ENCODE results near the gene BGN.

Gene BGN

DNA sequence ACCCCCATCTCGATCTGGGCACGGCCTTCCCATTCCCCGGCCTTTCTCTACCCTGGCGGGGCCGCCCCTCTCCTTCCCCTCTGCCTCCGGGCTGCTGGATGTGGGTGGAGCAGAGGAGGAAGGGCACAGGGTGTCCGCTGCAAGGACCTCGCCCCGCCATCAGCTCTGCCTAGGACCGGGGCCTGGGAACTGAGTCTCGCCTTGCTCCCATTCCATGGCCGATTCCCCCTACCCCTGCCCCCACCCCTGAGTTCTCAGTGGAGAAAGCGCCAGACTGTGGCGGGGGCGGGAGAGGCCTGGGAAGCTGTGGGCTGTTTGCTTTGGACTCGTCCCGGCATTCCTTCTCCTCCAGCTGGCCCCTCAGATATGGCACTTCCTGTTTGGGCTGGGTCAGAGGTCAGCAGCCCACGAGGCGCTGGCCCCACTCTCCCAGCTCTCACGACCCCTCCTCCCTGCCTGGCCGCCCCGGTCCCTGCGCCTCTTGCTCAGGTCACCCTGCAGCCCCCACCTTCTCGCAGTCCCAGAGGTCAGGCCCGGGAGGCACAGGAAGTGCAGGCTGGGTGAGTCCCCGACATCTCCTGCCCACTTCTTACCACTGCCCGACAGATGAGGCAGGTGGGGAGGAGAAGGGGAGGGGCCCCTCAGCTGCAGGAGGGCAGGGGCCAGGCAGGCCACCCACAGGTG, 6.4 kb upstream of the BGN start:
- Histone ChIP-seq H3K27ac (peak overlapping the region; percentile 65), H3K36me3 (no peaks in the 10 kb centered on the region), H3K4me3 (no peak overlapping the region), H3K9ac (0 out of 2 replicates have a peak overlapping the region, but pooled peaks have one; percentile 19), H3K9me3 (no peaks in the 10 kb centered on the region), H3K27me3 (peaks cover 47% of the 10 kb centered on the region), H3K4me1 (peaks cover 100% of the 10 kb centered on the region), H3K4me2 (peak overlapping the region; percentile 84), H4K20me1 (peaks cover 14% of the 10 kb centered on the region; the same call in 1 of the 2 replicates)
- no peak for TF ChIP-seq Cebpa-rat (IDR thresholded peaks at IDR 0.05)

DNA sequence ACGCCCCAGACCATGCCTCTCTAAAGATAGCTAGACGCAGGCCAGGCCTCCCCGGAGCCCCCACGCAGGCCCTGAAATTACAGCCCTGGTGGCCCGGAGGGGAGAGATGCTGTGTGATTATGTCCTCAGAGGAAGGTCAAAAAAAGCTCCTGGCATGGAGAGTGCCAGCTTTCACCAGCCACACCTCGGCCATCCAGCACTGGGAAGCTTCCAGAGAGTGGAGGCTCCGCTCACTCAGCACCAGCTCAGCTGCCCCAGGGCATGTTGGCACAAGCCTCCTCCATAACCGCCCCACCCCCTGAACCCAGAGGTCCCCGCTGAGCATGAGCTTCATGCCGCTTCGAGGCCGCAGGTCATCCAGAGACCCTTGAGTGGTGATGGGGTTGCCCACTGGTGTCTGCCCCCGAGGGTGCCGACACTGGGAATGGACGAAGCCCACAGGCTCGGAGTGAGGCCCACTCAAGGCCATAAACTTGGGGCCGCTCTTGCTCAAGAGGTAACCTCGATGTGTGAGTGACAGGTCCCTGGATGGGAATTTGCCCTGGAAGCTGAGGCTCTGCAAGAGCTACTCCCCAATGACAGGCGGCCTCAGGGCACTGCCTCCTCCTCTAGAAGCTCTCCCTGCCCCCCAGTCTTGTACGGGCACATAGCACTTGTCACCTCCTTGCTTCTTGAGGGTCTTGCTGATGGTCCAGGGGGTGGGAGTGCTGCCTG, 4.4 kb upstream of the BGN start:
- peak overlapping the region; percentile 90 for H3K27ac ChIP-seq
- H4K20me1 ChIP-seq: peaks cover 11% of the 10 kb centered on the region; the same call in 1 of the 2 replicates
- H3K4me1 ChIP-seq: peaks cover 98% of the 10 kb centered on the region
- no peak for TF ChIP-seq Cebpa-rat (IDR thresholded peaks at IDR 0.05)
- H3K9me3 ChIP-seq: no peaks in the 10 kb centered on the region
- peaks cover 38% of the 10 kb centered on the region for H3K27me3 ChIP-seq
- peak overlapping the region; percentile 73; the same call in 1 of the 2 replicates for H3K9ac ChIP-seq
- no peak overlapping the region for H3K4me3 ChIP-seq
- peak overlapping the region; percentile 84 for H3K4me2 ChIP-seq
- H3K36me3 ChIP-seq: no peaks in the 10 kb centered on the region

DNA sequence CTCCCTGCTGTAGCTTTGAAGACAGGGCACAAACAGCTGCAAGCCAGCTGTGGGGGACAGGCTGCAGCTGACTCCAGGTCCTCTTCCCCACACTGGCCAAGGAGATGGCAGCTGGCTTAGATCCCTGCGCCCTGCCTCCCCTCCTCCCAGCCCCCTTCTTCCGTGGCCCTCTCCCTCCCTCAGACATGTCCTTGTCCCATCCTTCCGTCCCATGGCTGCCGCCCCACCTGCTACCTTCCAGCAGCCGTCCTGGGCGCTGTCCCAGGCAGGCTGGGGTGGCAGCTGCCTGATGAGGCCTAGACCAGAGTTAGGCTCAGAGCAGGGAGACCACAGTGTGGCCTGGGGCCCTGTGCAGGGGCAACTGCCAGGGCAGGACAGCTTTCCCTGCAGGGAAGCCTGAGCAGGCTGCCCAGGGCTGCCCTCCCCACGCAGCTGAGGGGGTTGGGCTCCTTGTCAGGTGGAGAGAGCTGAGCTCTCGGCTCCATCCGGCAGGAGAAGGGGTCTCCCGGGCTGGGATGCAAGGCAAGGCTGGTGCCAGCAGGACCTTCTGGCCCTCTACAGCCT, 3.3 kb upstream of the BGN start:
- Histone ChIP-seq H4K20me1 (peaks cover 11% of the 10 kb centered on the region; the same call in 1 of the 2 replicates), H3K9me3 (no peaks in the 10 kb centered on the region), H3K4me2 (peak overlapping the region; percentile 84), H3K4me1 (peaks cover 98% of the 10 kb centered on the region), H3K27ac (peak overlapping the region; percentile 90), H3K9ac (peak overlapping the region; percentile 73), H3K4me3 (peak overlapping the region; percentile 50; the same call in 1 of the 2 replicates), H3K27me3 (peaks cover 32% of the 10 kb centered on the region), H3K36me3 (no peaks in the 10 kb centered on the region)
- TF ChIP-seq Cebpa-rat (IDR thresholded peaks at IDR 0.05): no peak

DNA sequence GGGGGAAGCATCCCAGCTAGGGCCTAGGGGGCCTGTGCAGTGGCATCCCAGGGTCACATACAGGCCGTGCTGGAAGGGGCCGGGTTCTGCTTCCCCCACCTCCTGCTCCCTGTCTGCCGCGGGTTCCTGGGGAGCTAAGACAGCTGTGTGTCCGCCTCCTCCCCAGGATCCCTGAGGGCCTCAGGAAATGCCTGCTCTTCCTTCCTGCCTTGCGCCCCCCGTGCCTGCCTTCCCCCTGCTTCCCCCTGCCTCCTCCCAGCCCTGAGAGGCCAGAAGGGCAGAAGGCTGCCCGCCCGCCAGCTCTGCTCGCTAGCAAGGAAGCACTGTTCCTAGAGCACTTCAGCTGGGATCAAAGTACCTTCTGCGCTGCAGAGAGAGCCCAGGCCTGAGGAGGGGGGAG, 2.9 kb upstream of the BGN start:
- H3K9me3 ChIP-seq: no peaks in the 10 kb centered on the region
- peak overlapping the region; percentile 73 for H3K9ac ChIP-seq
- H3K4me2 ChIP-seq: peak overlapping the region; percentile 84
- peaks cover 32% of the 10 kb centered on the region for H3K27me3 ChIP-seq
- H3K27ac ChIP-seq: peak overlapping the region; percentile 90
- H3K4me1 ChIP-seq: peaks cover 95% of the 10 kb centered on the region
- H4K20me1 ChIP-seq: peaks cover 11% of the 10 kb centered on the region; the same call in 1 of the 2 replicates
- no peaks in the 10 kb centered on the region for H3K36me3 ChIP-seq
- TF ChIP-seq Cebpa-rat (IDR thresholded peaks at IDR 0.05): no peak
- H3K4me3 ChIP-seq: peak overlapping the region; percentile 50; the same call in 1 of the 2 replicates

DNA sequence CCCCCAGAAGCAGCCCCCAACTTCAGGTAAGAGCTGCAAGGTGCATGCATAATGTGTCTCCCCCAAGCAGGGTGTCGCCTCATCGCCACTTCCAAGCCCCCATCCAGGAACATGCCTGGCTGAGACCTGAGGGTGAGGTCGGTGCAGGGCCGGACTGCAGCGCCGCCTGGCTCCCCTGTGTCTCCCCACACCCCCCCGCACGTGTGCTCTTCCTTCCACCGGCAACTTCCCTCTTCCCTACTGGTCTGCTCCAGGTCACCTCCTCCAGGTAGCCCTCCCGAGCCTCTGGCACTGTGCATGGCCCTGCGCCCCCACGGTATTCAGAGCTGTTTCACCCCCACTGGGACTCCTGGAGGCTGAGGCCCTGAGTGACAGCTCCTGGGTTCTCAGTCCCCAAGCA, 2.2 kb upstream of the BGN start:
- Histone ChIP-seq H3K9ac (peak overlapping the region; percentile 73), H3K4me2 (peak overlapping the region; percentile 84), H3K27me3 (peaks cover 32% of the 10 kb centered on the region), H3K4me3 (no peak overlapping the region), H3K4me1 (peaks cover 95% of the 10 kb centered on the region), H3K36me3 (no peaks in the 10 kb centered on the region), H3K27ac (peak overlapping the region; percentile 90), H3K9me3 (no peaks in the 10 kb centered on the region), H4K20me1 (peaks cover 11% of the 10 kb centered on the region; the same call in 1 of the 2 replicates)
- no peak for TF ChIP-seq Cebpa-rat (IDR thresholded peaks at IDR 0.05)

DNA sequence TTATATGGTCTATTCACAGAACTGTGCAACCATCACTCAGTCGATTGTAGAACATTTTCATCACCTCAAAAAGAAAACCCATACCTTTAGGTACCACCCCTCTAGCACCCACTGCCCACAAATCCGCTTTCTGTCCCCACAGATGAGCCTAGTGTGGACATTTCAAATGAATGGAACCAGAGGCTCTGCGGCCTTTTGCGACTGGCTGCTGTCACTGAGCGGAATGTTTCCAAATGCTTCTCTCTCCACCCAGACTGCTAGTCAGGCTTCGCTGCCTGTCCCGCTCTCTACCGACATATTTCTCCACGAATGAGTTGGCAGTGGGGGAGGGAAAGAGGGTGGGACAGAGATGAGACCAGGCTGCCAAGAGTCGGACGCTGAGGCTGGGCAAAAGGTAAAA, 1.7 kb upstream of the BGN start:
- no peak overlapping the region for H3K4me3 ChIP-seq
- H3K27ac ChIP-seq: peak overlapping the region; percentile 90
- H3K36me3 ChIP-seq: no peaks in the 10 kb centered on the region
- H3K27me3 ChIP-seq: peaks cover 32% of the 10 kb centered on the region
- H4K20me1 ChIP-seq: peaks cover 11% of the 10 kb centered on the region; the same call in 1 of the 2 replicates
- peaks cover 95% of the 10 kb centered on the region for H3K4me1 ChIP-seq
- H3K9ac ChIP-seq: 0 out of 2 replicates have a peak overlapping the region, but pooled peaks have one; percentile 22
- TF ChIP-seq Cebpa-rat (IDR thresholded peaks at IDR 0.05): no peak
- H3K9me3 ChIP-seq: no peaks in the 10 kb centered on the region
- peak overlapping the region; percentile 84 for H3K4me2 ChIP-seq

DNA sequence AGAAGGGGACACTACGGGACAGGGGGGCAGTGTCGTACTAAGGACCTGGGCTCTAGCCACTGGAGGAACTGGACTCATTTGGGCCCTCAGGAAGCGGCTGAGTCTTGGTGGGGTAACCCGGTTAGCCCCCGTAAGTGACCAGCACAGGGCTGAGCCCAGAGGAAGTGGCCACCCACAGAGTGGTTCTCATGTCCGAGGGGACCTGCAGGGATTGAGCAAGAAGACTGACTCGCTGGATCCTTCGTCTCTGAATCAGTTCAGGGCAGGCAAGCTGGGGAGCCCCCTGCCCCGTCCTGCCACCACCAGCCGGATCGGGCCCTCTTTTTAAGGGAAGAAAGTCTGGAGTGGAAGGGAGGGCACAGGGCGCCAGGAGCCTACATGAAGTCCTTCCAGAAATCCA, 719 bp upstream of the BGN start:
- no peaks in the 10 kb centered on the region for H3K36me3 ChIP-seq
- H3K9ac ChIP-seq: peak overlapping the region; percentile 41; the same call in 1 of the 2 replicates
- peaks cover 95% of the 10 kb centered on the region for H3K4me1 ChIP-seq
- TF ChIP-seq Cebpa-rat (IDR thresholded peaks at IDR 0.05): no peak
- peaks cover 11% of the 10 kb centered on the region; the same call in 1 of the 2 replicates for H4K20me1 ChIP-seq
- H3K27me3 ChIP-seq: peaks cover 32% of the 10 kb centered on the region
- H3K4me3 ChIP-seq: no peak overlapping the region
- H3K9me3 ChIP-seq: no peaks in the 10 kb centered on the region
- peak overlapping the region; percentile 84 for H3K4me2 ChIP-seq
- peak overlapping the region; percentile 90 for H3K27ac ChIP-seq

DNA sequence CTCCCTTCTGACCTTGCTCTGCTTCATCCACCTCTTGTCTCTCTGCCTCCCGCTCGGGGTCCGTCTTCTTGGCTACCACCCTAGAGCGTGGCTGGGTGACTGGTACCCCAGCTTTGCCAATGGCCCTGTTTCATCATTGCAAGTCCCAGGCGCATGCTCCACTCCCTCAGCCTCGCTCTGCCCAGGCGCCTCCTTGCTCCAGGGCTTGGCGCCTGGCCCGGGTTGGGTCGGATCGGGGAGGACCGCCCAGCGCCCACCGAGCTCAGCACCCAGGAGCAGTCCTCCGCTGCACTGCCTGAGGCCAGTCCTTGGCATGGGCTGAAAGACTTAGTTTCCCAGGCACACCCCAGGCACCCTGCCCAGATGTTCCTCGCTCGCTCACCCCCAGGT, 577 bp downstream of the BGN start:
- Histone ChIP-seq H3K27me3 (peaks cover 32% of the 10 kb centered on the region), H3K4me3 (no peak overlapping the region), H3K36me3 (no peaks in the 10 kb centered on the region), H3K4me1 (peaks cover 84% of the 10 kb centered on the region), H3K27ac (peak overlapping the region; percentile 35; the same call in 1 of the 2 replicates), H3K9me3 (no peaks in the 10 kb centered on the region), H3K9ac (peak overlapping the region; percentile 41; the same call in 1 of the 2 replicates), H3K4me2 (peak overlapping the region; percentile 67), H4K20me1 (peaks cover 11% of the 10 kb centered on the region; the same call in 1 of the 2 replicates)
- no peak for TF ChIP-seq Cebpa-rat (IDR thresholded peaks at IDR 0.05)

DNA sequence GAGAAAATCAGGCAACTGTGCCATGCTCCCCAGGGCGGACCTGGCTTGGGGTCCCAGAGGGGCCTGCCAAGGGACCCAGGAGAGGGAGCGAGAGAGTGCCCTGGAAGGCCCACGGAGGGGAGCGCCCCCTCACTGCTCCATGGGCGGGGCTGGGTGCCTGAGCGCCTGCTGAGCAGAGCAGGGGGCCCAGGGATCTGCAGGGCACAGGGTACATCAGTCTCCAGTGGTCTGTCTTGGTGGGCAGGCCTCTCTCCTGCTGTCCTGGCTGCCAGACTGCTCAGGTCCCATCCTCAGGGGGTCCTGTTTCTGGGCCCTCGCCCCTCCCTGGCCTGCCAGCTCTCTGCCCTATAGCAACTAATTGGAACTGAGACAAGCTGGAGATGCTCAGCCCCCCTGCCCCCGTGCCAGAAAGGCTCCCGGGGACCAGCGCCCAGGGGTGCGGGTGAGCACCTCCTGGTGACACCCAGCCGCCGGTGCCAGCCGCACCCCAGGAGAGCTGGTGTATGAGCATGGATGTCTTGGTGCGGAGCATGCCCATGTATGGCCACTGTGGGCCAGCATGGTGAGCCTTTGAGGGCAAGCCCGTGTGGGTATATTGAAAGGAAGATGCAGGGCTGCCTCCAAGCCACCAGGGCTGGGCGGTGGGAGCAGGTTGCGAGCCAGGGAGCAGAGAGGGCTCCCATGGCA, 1.3 kb downstream of the BGN start:
- peaks cover 10% of the 10 kb centered on the region; the same call in 1 of the 2 replicates for H4K20me1 ChIP-seq
- no peak overlapping the region for H3K4me3 ChIP-seq
- peaks cover 26% of the 10 kb centered on the region for H3K27me3 ChIP-seq
- H3K9me3 ChIP-seq: no peaks in the 10 kb centered on the region
- TF ChIP-seq Cebpa-rat (IDR thresholded peaks at IDR 0.05): no peak
- peaks cover 77% of the 10 kb centered on the region for H3K4me1 ChIP-seq
- peak overlapping the region; percentile 67 for H3K4me2 ChIP-seq
- peak overlapping the region; percentile 41; the same call in 1 of the 2 replicates for H3K9ac ChIP-seq
- H3K27ac ChIP-seq: peak overlapping the region; percentile 35; the same call in 1 of the 2 replicates
- no peaks in the 10 kb centered on the region for H3K36me3 ChIP-seq

Measured in BLaER1 (cell line).